A549 treated with DMSO at 1 μM for 4 hours (cell line): ENCODE measurements around the gene MTUS2. TPM values are rescaled to one million over a fixed set of nuclear protein-coding genes. Genes with fewer than 3 reads are reported as not detected.

ENCODE experiments used
- total RNA-seq: library from RNA; stranded (reverse); fragments of 200-300 nt; extraction: Qiagen RNA extraction; gene quantifications from 5 replicates; pipeline ENCODE4 v1.2.3, GENCODE V29; 2022; ENCODE audit warnings: low read depth

Gene MTUS2
- total RNA-seq: 0.01 TPM in 2 of 5 replicates, not detected in the others

DNA sequence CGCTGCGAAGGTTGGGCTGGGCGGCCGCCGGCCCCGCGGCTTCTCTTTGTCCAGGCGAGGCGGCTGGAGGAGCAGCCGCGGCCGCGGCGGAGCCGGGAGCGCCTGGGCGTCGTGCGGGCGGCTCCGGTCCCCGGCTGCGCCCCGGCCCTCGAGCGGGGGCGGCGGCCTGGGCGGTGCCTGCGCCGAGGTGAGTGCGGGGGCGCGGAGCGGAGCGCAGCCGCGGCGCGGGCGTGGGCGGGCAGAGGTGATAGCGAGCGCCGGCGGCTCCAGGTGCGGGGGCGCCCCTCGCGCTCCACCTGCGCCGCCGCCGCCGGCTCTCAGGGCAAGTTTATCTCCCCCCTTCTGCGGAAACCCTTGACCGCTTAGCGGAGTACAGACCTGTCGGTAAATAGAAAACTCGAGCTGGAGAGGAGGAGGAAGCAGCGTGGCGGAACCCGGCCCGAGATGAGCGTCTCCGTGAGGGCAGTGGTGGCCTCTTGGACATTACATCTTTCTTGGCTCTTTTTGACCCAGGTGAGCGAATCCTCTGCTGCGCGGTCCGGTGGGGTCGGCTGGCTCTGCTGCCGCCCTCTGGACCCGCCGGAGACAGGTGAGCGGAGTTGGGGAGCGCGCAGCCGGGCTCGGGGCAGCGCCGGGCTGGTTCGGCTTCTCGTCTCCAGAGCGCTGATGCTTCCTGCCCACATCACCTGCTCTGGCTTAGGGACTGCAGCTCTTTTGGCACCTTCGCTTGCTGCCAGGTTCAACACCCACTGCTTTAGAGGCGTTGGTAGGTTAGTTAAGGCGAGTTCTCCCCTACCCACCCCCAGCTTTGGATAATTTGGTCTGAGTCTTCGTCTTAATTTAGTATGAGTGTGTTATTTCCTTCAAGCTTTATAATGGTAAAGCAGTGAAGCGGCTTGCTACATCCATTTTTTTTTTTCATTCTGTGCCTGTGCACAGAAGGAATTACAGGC, at the start of gene MTUS2:
Gene MTUS2 (plus strand): TSS at position 241 of the 953 bp plus-strand sequence.

Other genes with a start within 250 kb of the MTUS2 start
- 102 to 126 TPM (median 115 TPM) in 5 replicates for gene POMP, start 161.2 kb upstream of the MTUS2 start, total RNA-seq
- gene SLC46A3, start 101.4 kb upstream of the MTUS2 start, total RNA-seq: 1.8 to 2.3 TPM (median 1.9 TPM) in 5 replicates